Naive B cell (primary cell): ENCODE measurements around the gene KRT86. TPM values are rescaled to one million over a fixed set of nuclear protein-coding genes. Genes with fewer than 3 reads are reported as not detected.
"Not testable (repeated sequence)": the region's sequence is repeated elsewhere in the genome, so short reads cannot be mapped to it uniquely, and the experiment has no call there.

Experiments used
- ATAC-seq, 2 donors: fragments of 150-1000 bp; cut with Tn5 transposase; 2 replicates each; pipeline ENCODE4 v1.10.0; 2021; ENCODE audit warnings: low read depth in 2 of 2, mild to moderate bottlenecking in 2 of 2, moderate library complexity in 2 of 2
- DNase-seq: peaks from one replicate; pipeline ENCODE4 v3.0.0; 2022
- H3K27ac Mint-ChIP-seq, 6 donors: one replicate each; pipeline ENCODE4 v1.8.0; 2020 to 2022; ENCODE audit warnings: mild to moderate bottlenecking in 6 of 6, mixed read lengths in 6 of 6, moderate library complexity in 5 of 6, inconsistent platforms in 2 of 6
- H3K27me3 Mint-ChIP-seq, 3 donors: one replicate each; pipeline ENCODE4 v1.8.0; 2021 to 2022; ENCODE audit warnings: mixed read lengths in 3 of 3, mild to moderate bottlenecking in 1 of 3
- H3K36me3 Mint-ChIP-seq, 2 donors: one replicate each; pipeline ENCODE4 v1.8.0; 2020 to 2022; ENCODE audit warnings: mixed read lengths in 2 of 2, inconsistent platforms in 1 of 2, mild to moderate bottlenecking in 1 of 2
- H3K4me1 Mint-ChIP-seq, 3 donors: one replicate each; pipeline ENCODE4 v1.8.0; 2020 to 2022; ENCODE audit warnings: mixed read lengths in 3 of 3, inconsistent platforms in 1 of 3, mild to moderate bottlenecking in 1 of 3, moderate library complexity in 1 of 3
- H3K4me3 Mint-ChIP-seq, 8 donors: one replicate each; pipeline ENCODE4 v1.8.0; 2020 to 2022; ENCODE audit warnings: mild to moderate bottlenecking in 8 of 8, mixed read lengths in 8 of 8, moderate library complexity in 8 of 8, inconsistent platforms in 2 of 8
- H3K9me3 Mint-ChIP-seq, 7 donors: one replicate each; pipeline ENCODE4 v1.8.0; 2020 to 2022; ENCODE audit warnings: mixed read lengths in 7 of 7, mild to moderate bottlenecking in 5 of 7, inconsistent platforms in 2 of 7, moderate library complexity in 1 of 7
- polyA plus RNA-seq, 6 donors: library from polyadenylated mRNA; unstranded; fragments of 300-500 nt; fragmentation: Illumina TruSeq; gene quantifications; one replicate each; pipeline ENCODE4 v1.2.3, GENCODE V29; 2021; ENCODE audit warnings: low read depth in 6 of 6

Gene KRT86
- polyA plus RNA-seq, 6 donors from 2014 or later: not detected

GRCh38 chr12:52304941-52305411 lies 30.5 kb downstream of the KRT86 start:
- not testable (repeated sequence) for H3K9me3 Mint-ChIP-seq, H3K4me3 Mint-ChIP-seq, DNase-seq, ATAC-seq
- Mint-ChIP-seq H3K27me3 (peaks cover 21 to 69% (median 65%) of the 10 kb centered on the region in 3 donors), H3K36me3 (peaks cover 0 to 15% of the 10 kb centered on the region in 2 donors), H3K4me1 (peaks cover 7 to 17% (median 16%) of the 10 kb centered on the region in 3 donors), H3K27ac (peak overlapping the region in 1 of 6 donors; percentile 75)

DNA sequence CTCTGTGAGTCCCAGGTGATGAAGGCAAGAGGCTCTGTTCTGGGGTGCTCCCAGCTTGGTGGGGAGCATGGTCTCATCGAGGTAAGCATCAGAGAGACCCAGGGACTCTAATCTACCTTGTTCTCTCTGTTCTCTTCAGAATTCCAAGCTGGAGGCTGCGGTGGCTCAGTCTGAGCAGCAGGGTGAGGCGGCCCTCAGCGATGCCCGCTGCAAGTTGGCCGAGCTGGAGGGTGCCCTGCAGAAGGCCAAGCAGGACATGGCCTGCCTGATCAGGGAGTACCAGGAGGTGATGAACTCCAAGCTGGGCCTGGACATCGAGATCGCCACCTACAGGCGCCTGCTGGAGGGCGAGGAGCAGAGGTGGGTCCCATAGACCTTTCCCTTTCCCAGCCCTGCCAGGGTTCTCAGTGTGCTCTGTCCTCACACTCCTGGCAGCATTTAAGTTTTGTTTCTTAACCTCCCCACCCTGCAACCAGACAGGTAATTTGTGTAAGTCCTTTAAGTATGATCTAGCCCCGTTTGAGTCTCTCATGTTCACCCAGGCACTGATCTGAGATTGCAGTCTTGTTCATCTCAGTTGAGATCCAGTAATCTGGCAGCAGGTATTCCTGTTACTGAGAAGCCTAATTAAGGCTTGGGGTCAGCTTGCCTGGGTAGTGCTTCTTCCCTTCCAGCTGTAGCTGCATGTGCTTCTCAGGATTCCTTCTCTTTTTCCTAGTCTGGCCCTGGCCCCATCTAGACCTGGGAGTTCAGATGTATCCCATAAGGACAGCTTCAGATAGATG lies 31.7 kb downstream of the KRT86 start:
- H3K27ac Mint-ChIP-seq: no peak overlapping the region
- ATAC-seq (no peak), DNase-seq (no peak)
- peaks cover 27 to 71% (median 69%) of the 10 kb centered on the region in 3 donors for H3K27me3 Mint-ChIP-seq
- H3K4me3 Mint-ChIP-seq: peak overlapping the region in 1 of 8 donors; percentile 9
- peaks cover 0 to 15% of the 10 kb centered on the region in 2 donors for H3K36me3 Mint-ChIP-seq
- H3K4me1 Mint-ChIP-seq: peaks cover 7 to 17% (median 16%) of the 10 kb centered on the region in 3 donors
- peaks cover 0 to 2% (median 0%) of the 10 kb centered on the region in 7 donors for H3K9me3 Mint-ChIP-seq

- Mint-ChIP-seq H3K27me3 (peaks cover 32 to 75% (median 73%) of the 10 kb centered on the region in 3 donors), H3K9me3 (peaks cover 0 to 2% (median 0%) of the 10 kb centered on the region in 7 donors), H3K36me3 (peaks cover 0 to 15% of the 10 kb centered on the region in 2 donors), H3K4me1 (peaks cover 7 to 17% (median 16%) of the 10 kb centered on the region in 3 donors), H3K4me3 (no peak overlapping the region), H3K27ac (no peak overlapping the region)
- DNase-seq (no peak), ATAC-seq (no peak)
Measured at GRCh38 chr12:52306731-52307130, 32.3 kb downstream of the KRT86 start.

GRCh38 chr12:52307836-52308805 lies 33.7 kb downstream of the KRT86 start:
- H3K27me3 Mint-ChIP-seq: peaks cover 37 to 89% (median 87%) of the 10 kb centered on the region in 3 donors
- H3K27ac Mint-ChIP-seq: no peak overlapping the region
- H3K36me3 Mint-ChIP-seq: peaks cover 0 to 15% of the 10 kb centered on the region in 2 donors
- peaks cover 7 to 17% (median 16%) of the 10 kb centered on the region in 3 donors for H3K4me1 Mint-ChIP-seq
- ATAC-seq (no peak), DNase-seq (no peak)
- H3K4me3 Mint-ChIP-seq: peak overlapping the region in 1 of 8 donors; percentile 38
- peaks cover 0 to 2% (median 0%) of the 10 kb centered on the region in 7 donors for H3K9me3 Mint-ChIP-seq

- peak overlapping the region in 1 of 8 donors; percentile 38 for H3K4me3 Mint-ChIP-seq
- H3K27me3 Mint-ChIP-seq: peaks cover 38 to 97% (median 95%) of the 10 kb centered on the region in 3 donors
- peaks cover 7 to 17% (median 16%) of the 10 kb centered on the region in 3 donors for H3K4me1 Mint-ChIP-seq
- H3K27ac Mint-ChIP-seq: no peak overlapping the region
- ATAC-seq (no peak), DNase-seq (no peak)
- peaks cover 0 to 2% (median 0%) of the 10 kb centered on the region in 7 donors for H3K9me3 Mint-ChIP-seq
- peaks cover 0 to 15% of the 10 kb centered on the region in 2 donors for H3K36me3 Mint-ChIP-seq
Measured at GRCh38 chr12:52308806-52309425, 34.5 kb downstream of the KRT86 start.

GRCh38 chr12:52310622-52311284 lies 36.3 kb downstream of the KRT86 start:
- Mint-ChIP-seq H3K9me3 (peaks cover 0 to 2% (median 0%) of the 10 kb centered on the region in 7 donors), H3K27ac (no peak overlapping the region), H3K27me3 (peaks cover 50 to 85% (median 83%) of the 10 kb centered on the region in 3 donors), H3K4me3 (no peak overlapping the region), H3K36me3 (peaks cover 0 to 8% of the 10 kb centered on the region in 2 donors), H3K4me1 (peaks cover 4 to 9% (median 6%) of the 10 kb centered on the region in 3 donors)
- no peak for DNase-seq
- no peak for ATAC-seq

DNA sequence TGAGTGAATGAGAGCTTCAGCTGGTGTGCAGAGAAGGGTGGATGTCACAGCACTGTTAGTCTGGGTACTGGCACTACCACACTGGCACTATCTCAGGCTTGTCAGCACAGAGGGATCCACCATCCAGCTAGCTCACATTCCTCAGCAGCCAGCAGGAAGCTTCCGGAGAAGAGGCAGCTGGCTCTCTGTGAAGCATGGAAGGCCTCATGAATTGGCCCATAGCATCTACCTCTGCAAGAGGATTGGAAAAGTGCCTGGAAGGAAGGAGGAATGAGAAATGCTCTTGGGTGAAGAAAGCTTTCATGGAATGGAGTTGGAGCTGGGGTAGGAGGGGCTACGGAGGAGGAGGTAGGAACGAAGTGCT lies 36.8 kb downstream of the KRT86 start:
- Mint-ChIP-seq H3K9me3 (peaks cover 0 to 2% (median 0%) of the 10 kb centered on the region in 7 donors), H3K27ac (no peak overlapping the region), H3K36me3 (peaks cover 0 to 8% of the 10 kb centered on the region in 2 donors), H3K4me1 (peaks cover 4 to 9% (median 6%) of the 10 kb centered on the region in 3 donors), H3K4me3 (no peak overlapping the region), H3K27me3 (peaks cover 50 to 79% (median 78%) of the 10 kb centered on the region in 3 donors)
- no peak for ATAC-seq
- DNase-seq: no peak

DNA sequence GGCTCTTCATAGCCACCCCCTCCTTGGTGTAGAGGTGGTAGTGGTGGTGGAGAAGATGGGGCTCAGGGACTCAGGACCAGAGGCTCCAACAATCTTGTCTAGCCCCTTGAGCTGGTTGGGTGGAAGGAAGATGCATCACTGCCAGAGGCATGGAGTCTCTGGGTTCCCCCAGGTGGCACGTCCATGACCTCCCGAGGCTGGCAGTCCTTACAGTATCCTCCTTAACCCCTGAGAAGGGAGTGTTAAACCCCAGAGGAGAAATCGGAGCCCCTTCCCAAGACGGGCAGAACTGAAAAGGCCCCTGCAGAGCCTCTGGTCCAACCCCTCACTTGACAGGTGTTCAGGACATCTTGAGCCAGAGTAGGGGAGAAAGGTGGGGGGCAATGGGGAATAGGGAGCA lies 37.6 kb downstream of the KRT86 start:
- peaks cover 0 to 8% of the 10 kb centered on the region in 2 donors for H3K36me3 Mint-ChIP-seq
- H3K4me1 Mint-ChIP-seq: peaks cover 4 to 9% (median 6%) of the 10 kb centered on the region in 3 donors
- H3K27ac Mint-ChIP-seq: no peak overlapping the region
- no peak for DNase-seq
- ATAC-seq: no peak
- H3K9me3 Mint-ChIP-seq: peaks cover 0 to 2% (median 0%) of the 10 kb centered on the region in 7 donors
- H3K4me3 Mint-ChIP-seq: no peak overlapping the region
- H3K27me3 Mint-ChIP-seq: peaks cover 50 to 71% (median 70%) of the 10 kb centered on the region in 3 donors

- Mint-ChIP-seq H3K9me3 (peaks cover 0 to 2% (median 0%) of the 10 kb centered on the region in 7 donors), H3K36me3 (peaks cover 0 to 6% of the 10 kb centered on the region in 2 donors), H3K27ac (no peak overlapping the region), H3K4me3 (no peak overlapping the region), H3K27me3 (peaks cover 44 to 68% (median 62%) of the 10 kb centered on the region in 3 donors), H3K4me1 (peaks cover 4 to 6% (median 5%) of the 10 kb centered on the region in 3 donors)
- DNase-seq (no peak), ATAC-seq (no peak)
Measured at GRCh38 chr12:52313461-52313860, 39.0 kb downstream of the KRT86 start.

GRCh38 chr12:52313926-52314325 lies 39.5 kb downstream of the KRT86 start:
- no peak overlapping the region for H3K4me3 Mint-ChIP-seq
- DNase-seq: no peak
- peaks cover 0 to 2% (median 0%) of the 10 kb centered on the region in 7 donors for H3K9me3 Mint-ChIP-seq
- peaks cover 44 to 68% (median 62%) of the 10 kb centered on the region in 3 donors for H3K27me3 Mint-ChIP-seq
- H3K27ac Mint-ChIP-seq: peak overlapping the region in 1 of 6 donors; percentile 6
- H3K4me1 Mint-ChIP-seq: peaks cover under 1 to 1% (median under 1%) of the 10 kb centered on the region in 3 donors
- ATAC-seq: no peak
- H3K36me3 Mint-ChIP-seq: peaks cover 0 to 2% of the 10 kb centered on the region in 2 donors

GRCh38 chr12:52314511-52314910 lies 40.1 kb downstream of the KRT86 start:
- H3K9me3 Mint-ChIP-seq: peaks cover 0 to 1% (median 0%) of the 10 kb centered on the region in 7 donors
- no peak overlapping the region for H3K4me3 Mint-ChIP-seq
- H3K36me3 Mint-ChIP-seq: no peaks in the 10 kb centered on the region
- ATAC-seq (no peak), DNase-seq (no peak)
- H3K27me3 Mint-ChIP-seq: peaks cover 43 to 66% (median 62%) of the 10 kb centered on the region in 3 donors
- H3K4me1 Mint-ChIP-seq: no peaks in the 10 kb centered on the region
- no peak overlapping the region for H3K27ac Mint-ChIP-seq

- not testable (repeated sequence) for H3K36me3 Mint-ChIP-seq, H3K4me3 Mint-ChIP-seq, H3K27ac Mint-ChIP-seq, ATAC-seq, H3K9me3 Mint-ChIP-seq, H3K4me1 Mint-ChIP-seq, DNase-seq
- H3K27me3 Mint-ChIP-seq: peaks cover 43 to 66% (median 61%) of the 10 kb centered on the region in 3 donors
Measured at GRCh38 chr12:52315721-52316120, 41.3 kb downstream of the KRT86 start.
